GM19467 (cell line): ENCODE data around the gene KIAA1586.
"Not testable (repeated sequence)": the region's sequence is repeated elsewhere in the genome, so short reads cannot be mapped to it uniquely, and the experiment has no call there.

ENCODE experiments used
- ATAC-seq: cut with Tn5 transposase; IDR thresholded peaks from one replicate; pipeline ENCODE4 v1.9.1; 2021; ENCODE audit warnings: mild to moderate bottlenecking, moderate library complexity; ENCODE audit not compliant: unreplicated experiment

KIAA1586 gene, protein sequence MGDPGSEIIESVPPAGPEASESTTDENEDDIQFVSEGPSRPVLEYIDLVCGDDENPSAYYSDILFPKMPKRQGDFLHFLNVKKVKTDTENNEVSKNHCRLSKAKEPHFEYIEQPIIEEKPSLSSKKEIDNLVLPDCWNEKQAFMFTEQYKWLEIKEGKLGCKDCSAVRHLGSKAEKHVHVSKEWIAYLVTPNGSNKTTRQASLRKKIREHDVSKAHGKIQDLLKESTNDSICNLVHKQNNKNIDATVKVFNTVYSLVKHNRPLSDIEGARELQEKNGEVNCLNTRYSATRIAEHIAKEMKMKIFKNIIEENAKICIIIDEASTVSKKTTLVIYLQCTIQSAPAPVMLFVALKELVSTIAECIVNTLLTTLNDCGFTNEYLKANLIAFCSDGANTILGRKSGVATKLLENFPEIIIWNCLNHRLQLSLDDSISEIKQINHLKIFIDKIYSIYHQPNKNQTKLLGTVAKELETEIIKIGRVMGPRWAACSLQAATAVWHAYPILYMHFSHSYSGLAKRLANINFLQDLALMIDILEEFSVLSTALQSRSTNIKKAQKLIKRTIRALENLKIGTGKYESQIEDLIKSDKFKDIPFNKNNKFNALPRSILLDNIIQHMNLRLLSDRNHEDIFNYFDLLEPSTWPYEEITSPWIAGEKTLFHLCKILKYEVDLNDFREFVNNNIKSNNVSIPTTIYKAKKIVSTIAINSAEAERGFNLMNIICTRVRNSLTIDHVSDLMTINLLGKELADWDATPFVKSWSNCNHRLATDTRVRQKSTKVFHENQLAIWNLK

DNA sequence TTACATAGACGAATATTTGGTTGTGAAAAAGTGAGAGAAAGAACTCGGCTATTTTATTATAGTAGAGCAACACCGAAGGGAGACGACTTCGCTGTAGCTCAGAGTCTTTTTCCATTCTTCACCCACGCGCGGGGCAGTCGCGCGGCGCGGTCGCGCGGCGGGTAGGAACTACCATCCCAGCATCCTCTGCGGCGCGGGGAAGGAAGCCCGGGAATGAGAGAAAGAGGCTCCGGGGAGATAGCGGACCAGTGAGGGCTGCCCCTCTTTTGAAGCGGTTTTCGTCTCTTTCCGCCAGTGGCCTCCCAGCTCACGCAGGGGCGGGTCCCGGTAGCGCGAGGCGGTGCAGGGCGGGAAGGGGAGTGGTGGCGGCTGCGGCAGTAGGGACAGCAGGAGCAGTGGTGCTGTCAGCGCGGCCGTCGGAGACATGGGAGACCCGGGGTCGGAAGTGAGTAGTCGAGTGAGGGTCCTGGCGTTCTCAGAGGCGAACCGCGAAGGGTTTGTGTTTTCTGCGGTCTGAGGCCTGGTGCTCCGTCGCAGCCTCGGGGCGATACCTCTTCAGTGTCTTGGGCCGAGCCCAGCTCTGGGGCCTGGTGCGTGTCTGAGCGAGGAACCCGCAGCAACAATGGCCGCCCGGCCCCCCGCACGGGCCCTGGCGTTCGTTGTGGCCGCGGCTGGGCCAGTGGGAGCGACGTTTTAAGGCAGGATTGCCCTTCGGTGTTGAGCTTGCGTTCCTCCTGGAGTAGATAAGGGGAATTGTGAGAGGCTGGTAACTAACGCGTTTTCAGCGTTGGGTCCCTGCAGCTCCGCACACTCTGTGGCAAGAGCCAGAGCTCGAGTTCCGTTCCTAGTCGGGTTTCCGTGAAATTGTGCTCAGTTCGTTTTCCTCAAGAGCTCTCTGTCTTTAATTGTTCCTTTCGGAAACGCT is at the start of gene KIAA1586:
Gene KIAA1586 (plus strand): TSS at position 362 of the 925 bp plus-strand sequence. CDS start 63 bp downstream, at position 425.
- ATAC-seq, result peak; percentile 95

- no peak for ATAC-seq
Measured at GRCh38 chr6:56999049-56999448, 47.4 kb upstream of the KIAA1586 start.

- ATAC-seq, result not testable (repeated sequence)
Measured at GRCh38 chr6:56999748-57000147, 46.7 kb upstream of the KIAA1586 start.

GRCh38 chr6:57002197-57002596 is 44.3 kb upstream of the KIAA1586 start:
- ATAC-seq, result no peak

DNA sequence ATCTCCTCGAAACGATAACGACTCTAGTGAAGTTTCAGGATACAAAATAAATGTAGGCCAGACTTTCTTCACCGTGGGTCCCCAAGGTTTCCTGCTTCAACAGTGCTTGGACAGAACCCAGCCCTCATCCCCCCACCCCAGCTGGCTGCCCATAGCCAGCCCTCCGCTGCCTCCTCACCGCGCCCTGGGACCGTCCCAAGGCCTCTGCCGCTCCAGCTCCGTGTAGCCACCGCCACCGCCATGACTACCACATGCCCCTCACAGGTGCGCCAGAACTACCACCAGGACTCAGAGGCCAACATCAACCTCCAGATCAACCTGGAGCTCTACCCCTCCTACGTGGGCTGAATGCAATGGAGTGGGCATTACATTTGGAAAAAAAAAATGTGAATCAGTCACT is 42.2 kb upstream of the KIAA1586 start:
- ATAC-seq, result no peak

DNA sequence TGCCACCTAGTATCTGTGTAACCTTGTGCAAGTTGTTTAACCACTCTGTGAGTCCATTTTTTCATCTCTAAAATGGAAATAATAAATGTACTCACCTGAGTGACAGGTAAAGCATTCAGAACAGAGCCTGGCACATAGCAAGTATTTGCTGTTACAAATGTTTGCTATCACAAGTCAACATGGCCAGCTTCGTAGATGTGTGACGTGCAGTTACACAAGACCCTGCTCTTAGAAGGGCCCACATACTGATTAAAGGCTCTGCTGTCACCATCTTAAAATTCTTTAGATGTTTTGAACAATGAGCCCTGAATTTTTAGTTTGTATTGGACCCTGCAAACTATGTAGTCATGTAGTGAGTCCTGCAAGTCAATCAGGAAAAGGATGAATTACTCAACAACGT is 40.4 kb upstream of the KIAA1586 start:
- no peak for ATAC-seq

DNA sequence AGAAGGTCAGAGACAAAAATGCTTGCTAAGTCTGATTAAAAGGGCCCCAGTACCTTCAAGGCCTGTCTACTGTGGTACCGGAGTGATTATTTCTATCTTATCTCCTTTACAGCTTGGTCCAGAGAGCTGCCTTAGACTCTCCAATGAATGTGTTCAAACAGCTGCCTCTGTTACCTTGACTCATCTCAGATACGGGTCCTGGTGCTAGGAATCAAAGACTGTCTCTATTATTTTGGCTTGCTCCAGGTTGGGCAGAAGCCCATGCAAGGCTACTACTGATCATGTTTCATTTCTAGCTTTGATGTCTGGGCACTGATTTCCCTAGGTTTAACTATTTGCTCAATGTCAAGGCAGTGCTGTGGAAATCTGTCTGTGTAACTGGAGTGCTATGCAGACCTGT is 38.4 kb upstream of the KIAA1586 start:
- ATAC-seq, result not testable (repeated sequence)

- no peak for ATAC-seq
Measured at GRCh38 chr6:57013521-57013926, 33.0 kb upstream of the KIAA1586 start.

DNA sequence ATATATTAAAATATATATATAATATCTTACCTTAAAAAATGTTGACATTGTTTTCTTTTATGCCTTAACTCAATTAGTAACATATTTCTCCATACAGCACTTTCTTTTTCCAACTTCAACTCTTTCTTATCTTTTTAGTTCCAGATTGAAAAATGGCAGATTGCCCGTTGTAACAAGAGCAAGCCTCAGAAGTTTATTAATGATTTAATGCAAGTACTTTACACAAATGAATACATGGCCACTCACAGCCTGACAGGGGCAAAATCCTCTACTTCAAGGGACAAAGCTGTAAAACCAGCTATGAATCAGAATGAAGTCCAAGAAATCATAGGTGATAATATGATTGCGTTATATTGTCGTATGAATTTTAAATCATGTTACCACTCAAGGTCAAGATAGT is 29.4 kb upstream of the KIAA1586 start:
- no peak for ATAC-seq

GRCh38 chr6:57017841-57018240 is 28.7 kb upstream of the KIAA1586 start:
- ATAC-seq, result no peak

DNA sequence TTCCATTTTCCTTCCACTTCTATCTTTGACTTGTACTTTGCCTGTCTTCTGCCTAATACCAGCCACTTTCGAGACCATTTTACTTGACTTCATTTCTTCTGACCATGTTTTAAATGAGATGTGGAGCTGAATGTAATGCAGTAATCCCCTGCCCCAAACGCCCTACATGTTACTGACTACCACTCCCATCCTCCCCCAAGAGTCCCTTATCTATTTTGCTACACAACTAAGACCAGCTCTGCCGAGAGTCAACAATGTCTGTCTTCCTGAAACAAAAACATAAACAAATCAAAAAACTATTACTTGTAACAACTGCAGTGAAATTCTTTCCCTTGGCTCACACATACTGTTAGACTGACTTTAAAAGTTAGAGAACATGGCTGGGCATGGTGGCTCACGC is 27.1 kb upstream of the KIAA1586 start:
- ATAC-seq, result no peak

- ATAC-seq, result peak; percentile 63
Measured at GRCh38 chr6:57021086-57021720, 25.3 kb upstream of the KIAA1586 start.

DNA sequence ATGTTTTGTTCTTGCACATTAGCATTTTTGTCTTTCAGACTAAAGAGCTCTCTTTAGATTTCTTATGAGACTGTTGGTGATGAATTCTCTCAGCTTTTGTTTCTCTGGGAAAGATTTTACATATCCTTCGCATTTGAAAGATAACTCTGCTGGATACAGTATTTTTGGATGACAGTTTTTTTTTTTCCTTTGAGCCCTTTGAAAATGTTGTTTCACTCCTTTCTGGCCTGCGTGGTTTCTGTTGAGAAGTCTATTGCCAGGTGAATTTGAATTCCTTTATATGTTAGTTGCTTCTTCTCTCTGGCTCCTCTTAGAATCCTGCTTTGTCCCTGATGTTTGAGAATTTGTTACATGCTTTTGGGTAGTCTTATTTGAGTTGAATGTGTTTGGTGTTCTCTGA is 22.2 kb upstream of the KIAA1586 start:
- ATAC-seq, result no peak

DNA sequence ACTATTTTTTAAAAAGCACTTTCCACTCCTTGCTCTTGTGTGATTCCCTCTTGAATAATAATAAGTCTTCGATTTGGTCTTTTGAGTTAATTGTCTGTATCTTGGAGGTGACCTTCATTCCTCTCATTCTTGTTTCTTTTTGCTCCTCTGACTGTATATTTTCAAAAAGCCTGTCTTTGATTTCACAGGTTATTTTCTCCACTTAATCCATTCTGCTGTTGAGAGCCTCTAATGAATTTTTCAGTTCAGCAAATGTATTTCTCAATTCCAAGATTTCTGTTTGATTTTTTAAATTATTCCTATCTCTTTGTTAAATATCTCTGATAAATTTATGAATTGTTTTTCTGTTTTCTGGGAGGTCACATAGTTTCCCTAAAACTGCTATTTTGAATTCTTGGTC is 21.7 kb upstream of the KIAA1586 start:
- no peak for ATAC-seq

DNA sequence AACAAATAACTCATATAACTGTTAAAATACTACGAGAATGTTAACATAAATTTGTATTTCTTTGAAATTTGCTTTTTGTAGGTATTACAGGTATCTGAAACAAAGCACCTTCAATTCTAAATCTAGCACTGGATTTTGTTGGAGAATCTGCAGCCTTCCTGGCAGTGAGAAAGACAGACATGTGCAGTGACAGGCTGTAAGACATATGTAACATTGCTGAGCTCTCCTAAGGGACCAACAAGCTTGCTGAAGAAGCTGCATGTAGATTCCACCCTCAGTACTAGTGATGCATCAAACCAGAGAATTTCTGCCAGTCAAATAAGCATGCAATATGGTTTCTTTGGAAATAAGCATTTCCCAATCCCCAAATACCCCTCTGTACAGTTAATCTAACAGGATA is 20.5 kb upstream of the KIAA1586 start:
- no peak for ATAC-seq

GRCh38 chr6:57027301-57027700 is 19.2 kb upstream of the KIAA1586 start:
- ATAC-seq, result no peak

DNA sequence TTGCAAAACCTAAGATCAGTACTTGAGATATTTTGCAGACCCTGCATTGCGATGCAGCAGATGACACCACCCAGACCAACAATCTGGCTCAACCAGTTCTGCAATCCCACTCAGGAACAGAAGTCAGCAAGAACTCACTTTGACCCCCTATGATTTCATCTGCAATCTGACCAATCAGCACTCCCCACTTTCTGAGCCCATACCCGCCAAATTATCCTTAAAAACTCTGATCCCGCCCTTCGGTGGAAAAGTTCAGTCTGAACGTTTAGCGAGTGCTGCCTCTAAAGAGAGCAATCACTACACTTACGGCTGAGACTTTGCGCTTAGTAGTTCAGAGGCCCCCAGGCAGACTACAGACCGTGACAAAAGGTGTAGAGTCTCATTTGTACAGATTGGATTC is 17.3 kb upstream of the KIAA1586 start:
- ATAC-seq, result no peak

GRCh38 chr6:57033228-57033627 is 13.3 kb upstream of the KIAA1586 start:
- no peak for ATAC-seq

- no peak for ATAC-seq
Measured at GRCh38 chr6:57035549-57035948, 10.9 kb upstream of the KIAA1586 start.

DNA sequence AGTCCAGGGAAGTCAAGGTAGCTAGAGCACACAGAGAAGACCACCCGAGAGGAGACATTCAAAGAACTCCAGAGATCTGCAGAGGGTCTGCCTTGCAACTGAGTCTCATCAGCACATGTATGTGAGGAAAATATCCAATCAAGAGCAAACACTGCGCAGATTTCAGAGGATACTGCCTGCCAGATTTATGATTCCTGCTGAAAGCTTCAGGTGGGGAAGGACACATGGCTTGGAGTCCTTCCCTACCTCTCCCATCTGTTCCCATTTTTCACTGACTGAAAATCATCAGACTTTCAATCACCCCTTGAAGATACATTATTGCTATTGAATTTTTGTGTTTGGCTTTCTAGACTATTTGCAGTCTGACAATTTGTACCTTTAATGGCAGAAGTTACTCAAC is 7.6 kb upstream of the KIAA1586 start:
- no peak for ATAC-seq

DNA sequence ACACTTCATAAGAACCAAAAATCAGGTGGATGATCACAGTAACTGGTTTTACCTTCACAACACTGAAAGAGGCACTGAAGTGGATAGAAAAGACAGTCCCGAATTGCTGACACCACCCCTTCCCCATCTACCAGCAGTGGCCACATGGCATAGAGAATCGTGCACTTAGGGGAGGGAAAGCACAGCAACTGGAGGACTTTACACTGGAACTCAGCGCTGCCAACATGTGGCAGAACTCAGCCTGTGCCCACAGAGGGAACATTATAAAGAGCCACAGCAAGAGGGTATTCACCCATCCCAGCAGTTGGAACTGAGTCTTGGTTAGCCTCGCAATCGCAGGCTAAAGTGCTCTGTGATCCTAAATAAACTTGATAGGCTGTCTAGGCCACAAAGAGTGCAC is 6.5 kb upstream of the KIAA1586 start:
- no peak for ATAC-seq
